HL-60 (cell line): Measurements from ENCODE around the gene EFHB.
"Not testable (repeated sequence)": the region's sequence is repeated elsewhere in the genome, so short reads cannot be mapped to it uniquely, and the experiment has no call there.

Experiments used
- DNase-seq, 2 experiments: peaks; one replicate each; pipeline ENCODE4 v3.0.0-alpha.2; 2010 to 2020; ENCODE audit warnings: low read depth in 1 of 2, low spot score in 1 of 2
- H3K27ac ChIP-seq: fragments of 250-450 bp; sonication (Bioruptor Pico); replicated peaks from 2 replicates; pipeline ENCODE4 v1.5.1; 2020; ENCODE audit warnings: mild to moderate bottlenecking, moderate library complexity
- H3K27me3 ChIP-seq: fragments of 250-450 bp; sonication (Bioruptor Pico); 2 replicates; pipeline ENCODE4 v1.5.1; 2021; ENCODE audit warnings: mild to moderate bottlenecking, moderate library complexity; ENCODE audit not compliant: insufficient read depth, poor library complexity, severe bottlenecking
- H3K4me3 ChIP-seq: replicated peaks from 2 replicates; pipeline ENCODE4 v1.5.1; 2011; ENCODE audit warnings: mild to moderate bottlenecking, control low read depth, low read length; ENCODE audit not compliant: insufficient read depth
- GABPA ChIP-seq: IDR thresholded peaks from 2 replicates; pipeline ENCODE4 v1.6.1; 2012; ENCODE audit warnings: low read depth
- POLR2AphosphoS5 ChIP-seq: IDR thresholded peaks from 2 replicates; pipeline ENCODE4 v1.6.1; 2012; ENCODE audit warnings: low read depth
- SPI1 ChIP-seq: IDR thresholded peaks from 2 replicates; pipeline ENCODE4 v1.6.1; 2012; ENCODE audit warnings: low read depth, mild to moderate bottlenecking, borderline replicate concordance
- TF ChIP-seq, protein P1 (sequence below): IDR thresholded peaks from one replicate; pipeline ENCODE4 v1.5.1; 2011; ENCODE audit warnings: low read length, control low read depth, inconsistent platforms; ENCODE audit not compliant: insufficient read depth
- TF ChIP-seq, protein P2 (sequence below): IDR thresholded peaks from 2 replicates; pipeline ENCODE4 v1.6.1; 2012; ENCODE audit warnings: low read depth; ENCODE audit not compliant: insufficient replicate concordance

EFHB gene

DNA sequence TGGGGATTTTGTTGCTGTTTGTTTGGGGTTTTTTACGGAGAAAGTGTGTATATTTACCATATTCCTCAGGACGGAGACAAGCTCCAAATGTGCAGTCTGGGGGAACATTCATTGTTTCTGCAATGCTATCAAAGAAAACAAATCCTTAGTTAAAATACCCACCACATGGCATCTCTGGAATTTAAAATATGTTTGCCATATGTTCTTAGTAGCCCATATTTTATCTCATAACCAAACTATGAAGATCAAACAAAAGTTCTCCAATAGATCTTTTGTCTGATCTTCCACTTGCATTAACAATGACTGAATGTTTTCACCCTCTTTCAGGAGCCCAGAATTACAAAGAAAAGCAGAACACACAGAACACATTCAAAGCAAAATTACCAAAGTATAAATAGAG is 35.3 kb downstream of the EFHB start:
- TF ChIP-seq, protein P1, sequence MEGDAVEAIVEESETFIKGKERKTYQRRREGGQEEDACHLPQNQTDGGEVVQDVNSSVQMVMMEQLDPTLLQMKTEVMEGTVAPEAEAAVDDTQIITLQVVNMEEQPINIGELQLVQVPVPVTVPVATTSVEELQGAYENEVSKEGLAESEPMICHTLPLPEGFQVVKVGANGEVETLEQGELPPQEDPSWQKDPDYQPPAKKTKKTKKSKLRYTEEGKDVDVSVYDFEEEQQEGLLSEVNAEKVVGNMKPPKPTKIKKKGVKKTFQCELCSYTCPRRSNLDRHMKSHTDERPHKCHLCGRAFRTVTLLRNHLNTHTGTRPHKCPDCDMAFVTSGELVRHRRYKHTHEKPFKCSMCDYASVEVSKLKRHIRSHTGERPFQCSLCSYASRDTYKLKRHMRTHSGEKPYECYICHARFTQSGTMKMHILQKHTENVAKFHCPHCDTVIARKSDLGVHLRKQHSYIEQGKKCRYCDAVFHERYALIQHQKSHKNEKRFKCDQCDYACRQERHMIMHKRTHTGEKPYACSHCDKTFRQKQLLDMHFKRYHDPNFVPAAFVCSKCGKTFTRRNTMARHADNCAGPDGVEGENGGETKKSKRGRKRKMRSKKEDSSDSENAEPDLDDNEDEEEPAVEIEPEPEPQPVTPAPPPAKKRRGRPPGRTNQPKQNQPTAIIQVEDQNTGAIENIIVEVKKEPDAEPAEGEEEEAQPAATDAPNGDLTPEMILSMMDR, result no peak
- TF ChIP-seq GABPA (no peak), POLR2AphosphoS5 (no peak), SPI1 (no peak)
- TF ChIP-seq, protein P2, sequence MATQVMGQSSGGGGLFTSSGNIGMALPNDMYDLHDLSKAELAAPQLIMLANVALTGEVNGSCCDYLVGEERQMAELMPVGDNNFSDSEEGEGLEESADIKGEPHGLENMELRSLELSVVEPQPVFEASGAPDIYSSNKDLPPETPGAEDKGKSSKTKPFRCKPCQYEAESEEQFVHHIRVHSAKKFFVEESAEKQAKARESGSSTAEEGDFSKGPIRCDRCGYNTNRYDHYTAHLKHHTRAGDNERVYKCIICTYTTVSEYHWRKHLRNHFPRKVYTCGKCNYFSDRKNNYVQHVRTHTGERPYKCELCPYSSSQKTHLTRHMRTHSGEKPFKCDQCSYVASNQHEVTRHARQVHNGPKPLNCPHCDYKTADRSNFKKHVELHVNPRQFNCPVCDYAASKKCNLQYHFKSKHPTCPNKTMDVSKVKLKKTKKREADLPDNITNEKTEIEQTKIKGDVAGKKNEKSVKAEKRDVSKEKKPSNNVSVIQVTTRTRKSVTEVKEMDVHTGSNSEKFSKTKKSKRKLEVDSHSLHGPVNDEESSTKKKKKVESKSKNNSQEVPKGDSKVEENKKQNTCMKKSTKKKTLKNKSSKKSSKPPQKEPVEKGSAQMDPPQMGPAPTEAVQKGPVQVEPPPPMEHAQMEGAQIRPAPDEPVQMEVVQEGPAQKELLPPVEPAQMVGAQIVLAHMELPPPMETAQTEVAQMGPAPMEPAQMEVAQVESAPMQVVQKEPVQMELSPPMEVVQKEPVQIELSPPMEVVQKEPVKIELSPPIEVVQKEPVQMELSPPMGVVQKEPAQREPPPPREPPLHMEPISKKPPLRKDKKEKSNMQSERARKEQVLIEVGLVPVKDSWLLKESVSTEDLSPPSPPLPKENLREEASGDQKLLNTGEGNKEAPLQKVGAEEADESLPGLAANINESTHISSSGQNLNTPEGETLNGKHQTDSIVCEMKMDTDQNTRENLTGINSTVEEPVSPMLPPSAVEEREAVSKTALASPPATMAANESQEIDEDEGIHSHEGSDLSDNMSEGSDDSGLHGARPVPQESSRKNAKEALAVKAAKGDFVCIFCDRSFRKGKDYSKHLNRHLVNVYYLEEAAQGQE, result no peak
- H3K27me3 ChIP-seq, result no peaks in the 10 kb centered on the region
- no peak for DNase-seq
- H3K4me3 ChIP-seq, result no peak overlapping the region
- H3K27ac ChIP-seq, result no peak overlapping the region

DNA sequence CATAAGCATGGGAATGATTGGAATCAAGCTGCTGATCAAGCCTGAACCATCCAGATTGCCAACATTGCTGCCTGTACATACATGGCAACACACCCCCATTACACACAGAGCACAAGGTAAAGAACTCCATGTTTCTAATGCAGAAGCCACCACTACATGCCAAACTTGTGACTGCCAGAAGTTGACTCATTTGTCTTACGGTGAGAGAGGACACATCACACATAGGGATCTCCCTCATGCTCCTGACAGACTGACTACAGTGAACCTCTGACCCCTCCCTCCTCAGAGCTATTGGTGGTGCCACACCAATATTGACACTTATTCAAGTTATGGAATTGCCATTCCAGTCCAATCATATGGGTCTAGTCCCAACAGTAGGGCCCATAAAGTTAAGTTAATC is 42.3 kb downstream of the EFHB start:
- no peak overlapping the region for H3K27ac ChIP-seq
- TF ChIP-seq, protein P1, result no peak
- TF ChIP-seq SPI1, result no peak
- no peak for TF ChIP-seq POLR2AphosphoS5
- TF ChIP-seq, protein P2, result no peak
- no peak for TF ChIP-seq GABPA
- no peak for DNase-seq
- H3K27me3 ChIP-seq, result no peaks in the 10 kb centered on the region
- H3K4me3 ChIP-seq, result no peak overlapping the region

DNA sequence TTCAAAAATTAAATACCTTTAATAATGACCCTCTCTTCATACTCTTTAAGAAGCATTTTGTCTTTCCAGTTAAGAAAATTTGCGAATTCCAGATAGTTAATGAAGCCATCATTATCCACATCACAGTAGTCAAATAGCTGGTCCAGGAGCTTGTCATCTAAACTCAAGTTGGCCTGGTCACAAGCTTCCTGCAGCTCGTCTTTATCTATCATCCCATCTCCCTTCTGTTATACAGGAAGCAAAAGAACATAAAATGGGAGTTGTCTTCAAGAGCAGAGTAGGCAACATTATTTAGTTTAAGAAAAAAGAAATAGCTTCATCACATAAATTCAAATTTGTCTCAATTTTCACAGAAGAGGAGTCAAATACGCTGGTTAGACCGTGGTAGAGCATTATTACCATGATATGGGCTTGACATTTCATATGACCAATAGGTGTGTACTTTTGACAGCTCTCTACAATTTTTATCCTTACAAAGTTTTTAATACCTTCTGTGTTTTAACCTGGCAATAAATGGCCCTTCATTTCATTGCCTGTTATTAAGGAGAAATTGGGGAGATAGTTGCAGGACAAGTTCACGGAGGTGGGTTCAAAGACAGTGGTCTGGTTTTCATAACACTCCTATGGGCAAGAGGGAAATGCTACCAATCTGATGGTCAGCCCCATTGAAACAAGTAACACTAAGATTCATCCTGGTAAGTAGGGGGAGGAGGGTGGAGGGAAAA is 45.4 kb downstream of the EFHB start:
- Histone ChIP-seq H3K27ac (no peak overlapping the region), H3K4me3 (no peak overlapping the region), H3K27me3 (no peaks in the 10 kb centered on the region)
- no peak for TF ChIP-seq POLR2AphosphoS5
- TF ChIP-seq, protein P1, result no peak
- TF ChIP-seq, protein P2, result no peak
- TF ChIP-seq SPI1, result no peak
- TF ChIP-seq GABPA, result no peak
- no peak for DNase-seq

DNA sequence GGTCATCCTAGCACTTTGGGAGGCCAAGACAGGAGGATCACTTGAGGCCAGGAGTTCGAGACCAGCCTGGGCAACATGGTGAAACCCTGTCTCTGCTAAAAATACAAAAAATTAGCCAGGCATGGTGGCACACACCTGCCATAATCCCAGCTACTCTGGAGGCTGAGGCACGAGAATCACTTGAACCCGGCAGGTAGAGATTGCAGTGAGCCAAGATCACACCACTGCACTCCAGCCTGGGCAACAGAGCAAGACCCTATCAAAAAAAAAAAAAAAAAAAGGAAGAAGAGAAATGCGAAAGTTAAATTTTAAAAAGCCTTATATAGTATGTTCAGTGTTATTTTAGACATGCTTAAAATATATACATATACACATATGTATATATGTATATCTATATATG is 46.9 kb downstream of the EFHB start:
- not testable (repeated sequence) for H3K27me3 ChIP-seq, DNase-seq, H3K27ac ChIP-seq, H3K4me3 ChIP-seq
